NCI-H128 (cell line): ENCODE data around the gene SELENOV.

Experiments
- DNase-seq: peaks from one replicate; lab custom pipeline; 2025; ENCODE audit not compliant: unreplicated experiment; lab: John Stamatoyannopoulos, UW

The SELENOV gene

GRCh38 chr19:39555883-39556282, 40.9 kb downstream of the SELENOV start:
- DNase-seq: no peak

- DNase-seq: no peak
These were observed 43.1 kb downstream of the SELENOV start for GRCh38 chr19:39557811-39558623.

- no peak for DNase-seq
These were observed 43.7 kb downstream of the SELENOV start for GRCh38 chr19:39558624-39559117.

- DNase-seq: no peak
These were observed 48.5 kb downstream of the SELENOV start for GRCh38 chr19:39563408-39563807.

GRCh38 chr19:39566064-39566463, 51.1 kb downstream of the SELENOV start:
- DNase-seq: no peak

GRCh38 chr19:39568604-39569003, 53.7 kb downstream of the SELENOV start:
- DNase-seq: no peak
